ENCODE measurements around the gene KISS1.

DNA sequence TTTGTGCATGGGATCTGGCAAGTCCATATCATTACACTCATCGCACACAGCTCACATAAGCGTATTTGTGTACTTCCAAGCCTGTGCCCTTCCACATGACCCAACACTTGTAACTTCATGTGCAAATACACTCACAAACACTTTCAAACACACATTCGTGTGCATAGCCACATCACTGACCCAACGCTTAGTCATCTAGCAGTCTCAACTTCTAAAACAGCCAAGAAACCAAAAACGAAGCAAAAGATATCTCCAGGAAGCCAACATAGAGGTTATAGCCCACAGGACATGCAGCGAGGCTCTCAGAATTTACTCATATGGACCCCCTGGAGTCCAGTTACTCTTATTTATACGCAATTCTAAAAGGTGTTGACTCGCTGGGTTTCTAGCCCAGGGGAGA is 28.4 kb upstream of the KISS1 start:
- no peak for TF ChIP-seq EP300 (IDR thresholded peaks at IDR 0.05; ENCODE audit: low read depth)
- TF ChIP-seq, protein P1, sequence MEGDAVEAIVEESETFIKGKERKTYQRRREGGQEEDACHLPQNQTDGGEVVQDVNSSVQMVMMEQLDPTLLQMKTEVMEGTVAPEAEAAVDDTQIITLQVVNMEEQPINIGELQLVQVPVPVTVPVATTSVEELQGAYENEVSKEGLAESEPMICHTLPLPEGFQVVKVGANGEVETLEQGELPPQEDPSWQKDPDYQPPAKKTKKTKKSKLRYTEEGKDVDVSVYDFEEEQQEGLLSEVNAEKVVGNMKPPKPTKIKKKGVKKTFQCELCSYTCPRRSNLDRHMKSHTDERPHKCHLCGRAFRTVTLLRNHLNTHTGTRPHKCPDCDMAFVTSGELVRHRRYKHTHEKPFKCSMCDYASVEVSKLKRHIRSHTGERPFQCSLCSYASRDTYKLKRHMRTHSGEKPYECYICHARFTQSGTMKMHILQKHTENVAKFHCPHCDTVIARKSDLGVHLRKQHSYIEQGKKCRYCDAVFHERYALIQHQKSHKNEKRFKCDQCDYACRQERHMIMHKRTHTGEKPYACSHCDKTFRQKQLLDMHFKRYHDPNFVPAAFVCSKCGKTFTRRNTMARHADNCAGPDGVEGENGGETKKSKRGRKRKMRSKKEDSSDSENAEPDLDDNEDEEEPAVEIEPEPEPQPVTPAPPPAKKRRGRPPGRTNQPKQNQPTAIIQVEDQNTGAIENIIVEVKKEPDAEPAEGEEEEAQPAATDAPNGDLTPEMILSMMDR (IDR thresholded peaks at IDR 0.05) = no peak

Data from transverse colon (tissue), 3 donors.